B cell (primary cell): ENCODE data around the gene YWHAE.

ENCODE experiments used
- CTCF ChIP-seq: fragments of 200-600 bp; IDR thresholded peaks from one replicate; pipeline ENCODE4 v1.8.0; 2022; ENCODE audit warnings: antibody characterized with exemption, mild to moderate bottlenecking
- EZH2 ChIP-seq: IDR thresholded peaks from 2 replicates; pipeline ENCODE4 v1.6.1; 2012; ENCODE audit warnings: borderline replicate concordance, low read depth, mild to moderate bottlenecking, moderate library complexity, low read length; ENCODE audit not compliant: insufficient read depth, poor library complexity, severe bottlenecking

- TF ChIP-seq CTCF = no peak
- no peak for TF ChIP-seq EZH2
These were observed 46.2 kb upstream of the YWHAE start for GRCh38 chr17:1446201-1446600.
